SK-N-SH (cell line): Measurements from ENCODE around the gene UBE2L6.

ENCODE experiments used
- CHD2 ChIP-seq: fragments of 150-350 bp; IDR thresholded peaks from 2 replicates; pipeline ENCODE4 v1.6.1; 2018; ENCODE audit warnings: low read length; ENCODE audit not compliant: partially characterized antibody
- FOXM1 ChIP-seq: IDR thresholded peaks from 2 replicates; pipeline ENCODE4 v1.4.0; 2012; ENCODE audit warnings: low read depth, mild to moderate bottlenecking
- GABPA ChIP-seq: IDR thresholded peaks from 2 replicates; pipeline ENCODE4 v1.4.0; 2012; ENCODE audit warnings: low read depth, mild to moderate bottlenecking
- GATA2 ChIP-seq: sonication (generic); formaldehyde crosslinking; IDR thresholded peaks from 2 replicates; pipeline ENCODE4 v1.5.0; 2020; ENCODE audit warnings: mild to moderate bottlenecking, missing genetic modification reagents
- NFIC ChIP-seq: IDR thresholded peaks from 2 replicates; pipeline ENCODE4 v1.4.0; 2012; ENCODE audit warnings: borderline replicate concordance
- POLR2AphosphoS5 ChIP-seq: IDR thresholded peaks from 2 replicates; pipeline ENCODE4 v1.6.1; 2012; ENCODE audit warnings: low read depth, low read length
- TEAD4 ChIP-seq: IDR thresholded peaks from 2 replicates; pipeline ENCODE4 v1.4.0; 2012; ENCODE audit warnings: mild to moderate bottlenecking, borderline replicate concordance; ENCODE audit not compliant: insufficient read depth
- TF ChIP-seq, protein P1 (sequence below): fragments of 200-600 bp; sonication (generic); IDR thresholded peaks from 2 replicates; pipeline ENCODE4 v1.6.1; 2017; ENCODE audit warnings: antibody characterized with exemption, mild to moderate bottlenecking, moderate library complexity
- TF ChIP-seq, protein P2 (sequence below): fragments of 150-350 bp; IDR thresholded peaks from 2 replicates; pipeline ENCODE4 v1.6.1; 2017; ENCODE audit warnings: antibody characterized with exemption, low read length, low read depth, borderline replicate concordance

DNA sequence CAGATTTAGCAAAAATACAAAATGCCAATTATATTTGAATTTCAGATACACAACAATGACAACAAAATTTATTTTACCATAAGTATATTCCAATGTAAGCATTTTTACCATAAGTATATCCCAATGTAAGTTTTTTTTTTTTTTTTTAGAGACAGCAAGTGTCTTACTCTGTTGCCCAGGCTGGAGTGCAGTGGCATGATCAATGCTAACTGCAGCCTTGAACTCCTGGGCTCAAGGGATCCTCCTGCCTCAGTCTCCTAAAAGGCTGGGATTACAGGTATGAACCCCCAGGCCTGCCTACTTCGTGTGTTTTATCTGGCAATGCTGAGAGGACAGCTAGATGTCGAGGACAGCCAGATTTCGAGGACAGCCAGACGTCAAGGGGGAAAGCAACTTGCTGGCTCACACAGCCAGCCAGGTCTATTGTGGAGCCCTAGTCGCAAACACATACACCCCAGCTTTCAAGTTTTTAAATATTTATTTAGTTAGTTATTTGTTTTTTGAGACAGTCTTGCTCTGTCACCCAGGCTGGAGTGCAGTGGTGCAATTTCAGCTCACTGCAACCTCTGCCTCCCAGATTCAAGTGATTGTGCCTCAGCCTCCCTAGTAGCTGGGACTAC lies 28.9 kb upstream of the UBE2L6 start:
- no peak for TF ChIP-seq FOXM1
- TF ChIP-seq, protein P1, sequence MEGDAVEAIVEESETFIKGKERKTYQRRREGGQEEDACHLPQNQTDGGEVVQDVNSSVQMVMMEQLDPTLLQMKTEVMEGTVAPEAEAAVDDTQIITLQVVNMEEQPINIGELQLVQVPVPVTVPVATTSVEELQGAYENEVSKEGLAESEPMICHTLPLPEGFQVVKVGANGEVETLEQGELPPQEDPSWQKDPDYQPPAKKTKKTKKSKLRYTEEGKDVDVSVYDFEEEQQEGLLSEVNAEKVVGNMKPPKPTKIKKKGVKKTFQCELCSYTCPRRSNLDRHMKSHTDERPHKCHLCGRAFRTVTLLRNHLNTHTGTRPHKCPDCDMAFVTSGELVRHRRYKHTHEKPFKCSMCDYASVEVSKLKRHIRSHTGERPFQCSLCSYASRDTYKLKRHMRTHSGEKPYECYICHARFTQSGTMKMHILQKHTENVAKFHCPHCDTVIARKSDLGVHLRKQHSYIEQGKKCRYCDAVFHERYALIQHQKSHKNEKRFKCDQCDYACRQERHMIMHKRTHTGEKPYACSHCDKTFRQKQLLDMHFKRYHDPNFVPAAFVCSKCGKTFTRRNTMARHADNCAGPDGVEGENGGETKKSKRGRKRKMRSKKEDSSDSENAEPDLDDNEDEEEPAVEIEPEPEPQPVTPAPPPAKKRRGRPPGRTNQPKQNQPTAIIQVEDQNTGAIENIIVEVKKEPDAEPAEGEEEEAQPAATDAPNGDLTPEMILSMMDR: no peak
- TF ChIP-seq POLR2AphosphoS5: no peak
- no peak for TF ChIP-seq GABPA
- TF ChIP-seq NFIC: no peak
- TF ChIP-seq CHD2: no peak
- TF ChIP-seq TEAD4: no peak
- TF ChIP-seq, protein P2, sequence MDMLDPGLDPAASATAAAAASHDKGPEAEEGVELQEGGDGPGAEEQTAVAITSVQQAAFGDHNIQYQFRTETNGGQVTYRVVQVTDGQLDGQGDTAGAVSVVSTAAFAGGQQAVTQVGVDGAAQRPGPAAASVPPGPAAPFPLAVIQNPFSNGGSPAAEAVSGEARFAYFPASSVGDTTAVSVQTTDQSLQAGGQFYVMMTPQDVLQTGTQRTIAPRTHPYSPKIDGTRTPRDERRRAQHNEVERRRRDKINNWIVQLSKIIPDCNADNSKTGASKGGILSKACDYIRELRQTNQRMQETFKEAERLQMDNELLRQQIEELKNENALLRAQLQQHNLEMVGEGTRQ: no peak
- no peak for TF ChIP-seq GATA2 (CRISPR knock-in tag)
